Skeletal muscle satellite cell (primary cell): ENCODE data around the gene KDELR1.
"Not testable (repeated sequence)": the region's sequence is repeated elsewhere in the genome, so short reads cannot be mapped to it uniquely, and the experiment has no call there.

ENCODE experiments used
- H3K27me3 ChIP-seq: 2 replicates; pipeline ENCODE4 v1.7.0; 2013; ENCODE audit warnings: low read length; ENCODE audit not compliant: control insufficient read depth, insufficient read depth
- H3K36me3 ChIP-seq: 2 replicates; pipeline ENCODE4 v1.7.0; 2013; ENCODE audit warnings: mild to moderate bottlenecking, control low read depth, low read length; ENCODE audit not compliant: insufficient read depth
- H3K4me1 ChIP-seq: 2 replicates; pipeline ENCODE4 v1.7.0; 2013; ENCODE audit warnings: low read length; ENCODE audit not compliant: control insufficient read depth, insufficient read depth
- H3K4me2 ChIP-seq: 2 replicates; pipeline ENCODE4 v1.7.0; 2013; ENCODE audit warnings: mild to moderate bottlenecking, low read length
- H3K4me3 ChIP-seq: 2 replicates; pipeline ENCODE4 v1.7.0; 2013; ENCODE audit warnings: low read length
- H3K9ac ChIP-seq: 2 replicates; pipeline ENCODE4 v1.7.0; 2013; ENCODE audit warnings: mild to moderate bottlenecking, low read depth, low read length, moderate library complexity
- H3K9me3 ChIP-seq: replicated peaks from 2 replicates; pipeline ENCODE4 v1.7.0; 2013; ENCODE audit warnings: mild to moderate bottlenecking, control low read depth, low read length

KDELR1 gene

DNA sequence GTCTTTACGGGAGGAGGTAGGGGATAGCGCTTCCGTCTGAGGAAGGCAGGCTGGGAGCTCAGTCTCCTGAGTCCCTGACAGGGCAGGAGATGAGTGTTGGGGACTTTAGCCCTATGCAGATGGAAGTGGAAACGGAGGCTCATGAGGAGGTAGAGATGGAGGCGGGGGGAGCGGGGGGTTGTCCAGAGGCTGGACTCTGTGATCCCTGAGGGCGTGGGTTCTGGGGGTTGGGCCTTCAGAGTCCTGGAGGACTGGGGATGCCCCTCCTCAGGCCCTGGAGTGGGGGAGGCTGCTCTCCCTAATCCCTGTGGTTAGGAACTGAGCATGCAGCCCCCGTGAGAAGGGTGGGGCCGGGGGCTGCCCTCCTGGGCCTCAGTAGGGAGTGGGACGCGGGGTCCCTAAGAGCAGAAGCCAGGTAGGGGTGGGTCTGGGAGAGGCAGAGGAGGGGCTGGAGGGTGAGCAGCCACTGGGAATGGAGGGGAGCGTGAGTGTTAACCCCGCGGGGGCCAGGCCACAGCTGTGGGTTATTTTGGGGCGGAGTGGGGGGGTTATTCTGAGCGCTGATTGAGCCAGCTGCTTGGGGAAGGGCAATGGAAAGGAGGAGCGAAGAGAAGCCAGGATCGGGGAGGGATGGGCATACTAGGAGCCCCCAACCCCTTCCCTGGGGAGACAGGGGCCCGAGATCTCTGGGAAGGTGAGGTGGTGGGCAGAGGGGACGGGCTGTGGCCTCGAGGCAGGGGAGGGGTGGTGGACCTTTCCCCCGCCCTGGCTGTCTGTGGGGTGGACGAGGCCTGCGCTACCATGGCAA is 4.9 kb upstream of the KDELR1 start:
- no peak overlapping the region for H3K4me2 ChIP-seq
- H3K36me3 ChIP-seq: no peaks in the 10 kb centered on the region
- H3K4me3 ChIP-seq: no peak overlapping the region
- no peaks in the 10 kb centered on the region for H3K9me3 ChIP-seq
- H3K4me1 ChIP-seq: peaks cover 11% of the 10 kb centered on the region
- no peak overlapping the region for H3K9ac ChIP-seq
- peaks cover 49% of the 10 kb centered on the region for H3K27me3 ChIP-seq

DNA sequence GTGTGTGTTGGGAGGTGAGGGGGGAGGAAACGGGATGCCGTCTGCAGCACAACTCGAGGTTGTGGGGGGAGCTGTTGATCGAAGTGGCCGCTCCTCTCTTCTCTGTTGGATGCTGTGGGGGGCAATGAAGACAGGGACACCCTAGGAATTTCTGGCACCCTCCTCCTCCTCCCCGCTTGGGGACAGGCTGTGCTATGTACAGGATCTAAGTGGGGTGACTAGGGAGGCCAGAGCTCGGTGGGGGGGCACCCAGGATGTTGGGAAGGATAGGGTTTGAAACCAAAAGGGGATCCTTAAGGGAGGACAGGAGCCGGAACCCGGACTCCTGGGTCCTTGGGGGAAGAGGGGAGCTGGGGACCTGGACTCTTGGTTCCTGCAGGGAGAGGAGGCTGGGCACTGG is 4.1 kb upstream of the KDELR1 start:
- no peak overlapping the region for H3K9ac ChIP-seq
- H3K36me3 ChIP-seq: no peaks in the 10 kb centered on the region
- H3K9me3 ChIP-seq: no peaks in the 10 kb centered on the region
- H3K4me2 ChIP-seq: no peak overlapping the region
- H3K4me1 ChIP-seq: peaks cover 11% of the 10 kb centered on the region
- no peak overlapping the region for H3K4me3 ChIP-seq
- H3K27me3 ChIP-seq: peaks cover 49% of the 10 kb centered on the region

DNA sequence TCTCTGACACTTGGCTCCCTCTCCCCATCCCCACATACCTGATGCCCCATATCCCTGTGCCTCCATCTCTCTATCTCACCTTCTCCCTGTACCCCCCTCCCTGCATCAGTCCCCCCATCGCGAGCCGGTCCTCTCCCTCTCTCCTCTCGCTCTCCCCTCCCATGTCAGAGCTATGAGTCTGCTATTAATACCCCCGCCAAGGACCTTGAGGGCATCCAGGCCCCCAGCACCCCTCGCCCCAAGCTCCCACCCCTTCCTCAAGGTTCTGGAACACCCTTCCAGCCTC is 3.8 kb upstream of the KDELR1 start:
- H3K4me3 ChIP-seq: no peak overlapping the region
- H3K4me1 ChIP-seq: peaks cover 11% of the 10 kb centered on the region
- no peaks in the 10 kb centered on the region for H3K9me3 ChIP-seq
- H3K9ac ChIP-seq: no peak overlapping the region
- H3K36me3 ChIP-seq: no peaks in the 10 kb centered on the region
- no peak overlapping the region for H3K4me2 ChIP-seq
- peaks cover 49% of the 10 kb centered on the region for H3K27me3 ChIP-seq

DNA sequence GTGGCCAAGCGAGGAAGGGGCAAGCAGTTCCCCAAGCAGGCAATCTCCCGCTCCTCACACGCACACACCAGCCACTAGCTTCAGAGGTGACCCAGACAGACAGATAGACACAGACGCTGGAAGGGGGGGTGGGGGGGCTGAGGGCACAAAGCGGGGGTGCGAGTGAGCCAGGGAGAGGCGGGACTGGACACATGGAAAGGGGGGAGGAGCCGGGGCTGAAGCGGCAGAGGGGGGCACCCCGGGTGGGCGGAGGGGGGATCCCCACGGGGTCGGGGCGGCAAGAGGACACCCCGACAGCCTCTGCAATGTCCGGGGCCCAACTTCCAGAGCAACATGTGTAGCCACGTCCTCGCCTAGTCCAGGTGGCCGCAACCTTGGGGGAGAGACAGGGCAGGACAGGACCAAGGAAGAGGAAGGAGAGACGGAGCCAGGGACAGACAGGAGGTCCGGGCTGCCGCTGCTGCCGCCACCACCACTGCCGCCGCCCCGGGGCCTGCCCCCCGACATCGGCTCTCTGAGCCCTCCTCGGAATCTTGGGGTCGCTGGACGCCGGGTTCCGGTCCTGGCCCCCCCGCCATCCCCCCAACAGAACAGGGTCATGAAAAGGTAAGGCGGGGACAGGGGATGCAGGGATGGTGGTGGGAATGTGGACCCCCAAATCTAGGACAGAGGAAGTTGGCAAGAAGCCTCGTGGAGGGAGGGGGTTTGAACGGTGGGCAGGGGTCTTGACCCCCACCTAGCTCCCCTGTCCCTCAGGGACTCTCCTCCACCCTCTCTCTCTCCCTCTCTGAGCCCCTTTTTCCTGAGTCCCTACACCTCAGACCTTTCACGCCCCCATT is 3.2 kb upstream of the KDELR1 start:
- peak overlapping the region; percentile 67 for H3K4me2 ChIP-seq
- H3K4me3 ChIP-seq: no peak overlapping the region
- no peak overlapping the region for H3K9ac ChIP-seq
- H3K36me3 ChIP-seq: no peaks in the 10 kb centered on the region
- no peaks in the 10 kb centered on the region for H3K9me3 ChIP-seq
- H3K27me3 ChIP-seq: peaks cover 49% of the 10 kb centered on the region
- H3K4me1 ChIP-seq: peaks cover 12% of the 10 kb centered on the region

DNA sequence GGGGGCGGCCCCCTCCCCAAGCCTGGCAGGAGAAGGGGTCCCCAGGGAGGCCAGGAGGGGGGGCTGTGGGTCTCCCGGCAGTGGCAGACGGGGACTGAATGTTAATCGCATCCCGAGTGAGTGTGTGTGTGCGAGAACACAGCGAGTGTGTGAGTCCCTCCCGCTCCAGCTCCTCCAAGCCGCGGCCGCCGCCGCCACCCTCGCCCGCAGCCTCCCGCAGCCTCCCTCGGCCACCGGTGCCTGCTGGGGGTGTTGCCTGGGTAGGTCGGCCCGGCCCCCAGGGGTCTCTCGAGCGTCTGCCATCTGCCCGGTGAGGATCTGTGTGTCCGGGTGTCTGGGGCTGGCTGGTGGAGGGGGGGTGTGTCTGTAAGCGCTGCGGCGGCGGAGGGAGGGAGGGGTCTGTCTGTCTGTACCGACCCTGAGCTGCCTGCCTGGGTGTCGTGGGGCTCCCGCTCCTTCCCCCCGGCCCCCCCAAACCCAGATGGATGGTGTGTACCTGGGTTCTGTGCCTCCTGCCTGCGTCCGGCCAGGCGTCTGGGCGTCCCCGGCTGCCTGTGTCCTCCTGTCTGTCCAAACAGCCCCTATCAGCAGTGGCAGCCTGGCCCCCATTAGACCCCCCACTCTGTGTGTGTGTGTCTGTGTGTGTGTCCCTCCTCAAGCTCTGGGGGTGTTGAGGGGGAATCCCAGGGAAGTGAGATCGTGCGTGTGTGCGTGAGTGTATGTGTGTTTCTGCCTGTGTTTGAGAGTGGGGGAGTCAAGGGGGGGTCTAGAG is 2.4 kb upstream of the KDELR1 start, which contains the start of gene GRIN2D:
GRIN2D (plus strand) TSS at position 110 of the 772 bp plus-strand sequence. CDS start 4,725 bp downstream, outside the sequence.
- Histone ChIP-seq H3K9ac (no peak within 1 kb of the TSS), H3K27me3 (peaks cover 49% of the 10 kb centered on the region), H3K9me3 (no peaks in the 10 kb centered on the region), H3K4me3 (no peak within 1 kb of the TSS), H3K4me1 (peaks cover 15% of the 10 kb centered on the region), H3K4me2 (peak within 1 kb of the TSS; percentile 67), H3K36me3 (peaks cover 8% of the 10 kb centered on the region)

DNA sequence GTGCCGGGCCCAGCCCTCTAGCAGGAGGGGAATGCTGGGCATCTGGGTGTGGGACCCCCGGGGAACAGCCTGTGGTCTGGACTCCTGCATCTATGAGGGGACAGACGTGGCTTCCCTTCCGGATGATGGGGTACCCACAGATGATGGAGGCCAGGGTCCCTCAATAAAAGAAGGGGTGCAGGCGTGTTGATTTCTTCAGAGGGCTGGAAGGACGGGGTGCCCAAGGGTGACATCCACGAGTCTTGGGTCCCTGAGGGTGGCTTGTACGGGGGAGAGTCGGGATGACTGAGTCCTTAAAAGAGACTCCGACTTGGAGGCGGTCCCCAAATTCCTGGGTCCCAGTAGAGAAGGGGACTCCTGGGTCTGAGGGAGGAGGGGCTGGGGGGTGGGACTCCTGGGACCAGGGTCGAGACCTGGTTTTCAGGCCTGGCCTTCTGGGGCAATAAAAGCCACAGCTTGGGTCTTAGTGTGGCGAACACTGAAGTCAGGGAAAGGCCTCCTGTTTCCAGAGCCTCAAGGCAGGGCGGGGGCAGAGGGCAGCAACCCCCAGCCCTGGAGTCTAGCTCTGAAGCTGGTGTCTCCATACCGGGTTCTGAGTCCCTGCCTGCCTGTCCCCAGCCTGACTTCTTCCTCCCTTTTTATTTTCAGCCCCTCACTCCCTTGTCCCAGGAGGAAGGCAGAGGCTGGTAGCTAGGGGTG is 1.7 kb upstream of the KDELR1 start:
- no peaks in the 10 kb centered on the region for H3K9me3 ChIP-seq
- peaks cover 48% of the 10 kb centered on the region for H3K27me3 ChIP-seq
- H3K9ac ChIP-seq: no peak overlapping the region
- peaks cover 13% of the 10 kb centered on the region for H3K4me1 ChIP-seq
- H3K4me2 ChIP-seq: no peak overlapping the region
- H3K36me3 ChIP-seq: peaks cover 10% of the 10 kb centered on the region
- no peak overlapping the region for H3K4me3 ChIP-seq

DNA sequence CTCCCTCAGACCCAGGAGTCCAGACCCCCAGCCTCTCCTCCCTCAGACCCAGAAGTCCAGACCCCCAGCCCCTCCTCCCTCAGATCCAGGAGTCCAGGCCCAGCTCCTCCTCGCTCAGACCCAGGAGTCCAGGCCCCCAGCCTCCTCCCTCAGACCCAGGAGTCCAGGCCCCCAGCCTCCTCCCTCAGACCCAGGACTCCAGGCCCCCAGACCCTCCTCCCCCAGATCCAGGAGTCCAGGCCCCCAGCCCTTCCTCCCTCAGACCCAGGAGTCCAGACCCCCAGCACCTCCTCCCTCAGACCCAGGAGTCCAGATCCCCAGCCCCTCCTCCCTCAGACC is 624 bp upstream of the KDELR1 start:
- peaks cover 38% of the 10 kb centered on the region for H3K27me3 ChIP-seq
- not testable (repeated sequence) for H3K4me3 ChIP-seq, H3K4me2 ChIP-seq, H3K9me3 ChIP-seq, H3K9ac ChIP-seq
- peaks cover 13% of the 10 kb centered on the region for H3K4me1 ChIP-seq
- H3K36me3 ChIP-seq: peaks cover 20% of the 10 kb centered on the region

DNA sequence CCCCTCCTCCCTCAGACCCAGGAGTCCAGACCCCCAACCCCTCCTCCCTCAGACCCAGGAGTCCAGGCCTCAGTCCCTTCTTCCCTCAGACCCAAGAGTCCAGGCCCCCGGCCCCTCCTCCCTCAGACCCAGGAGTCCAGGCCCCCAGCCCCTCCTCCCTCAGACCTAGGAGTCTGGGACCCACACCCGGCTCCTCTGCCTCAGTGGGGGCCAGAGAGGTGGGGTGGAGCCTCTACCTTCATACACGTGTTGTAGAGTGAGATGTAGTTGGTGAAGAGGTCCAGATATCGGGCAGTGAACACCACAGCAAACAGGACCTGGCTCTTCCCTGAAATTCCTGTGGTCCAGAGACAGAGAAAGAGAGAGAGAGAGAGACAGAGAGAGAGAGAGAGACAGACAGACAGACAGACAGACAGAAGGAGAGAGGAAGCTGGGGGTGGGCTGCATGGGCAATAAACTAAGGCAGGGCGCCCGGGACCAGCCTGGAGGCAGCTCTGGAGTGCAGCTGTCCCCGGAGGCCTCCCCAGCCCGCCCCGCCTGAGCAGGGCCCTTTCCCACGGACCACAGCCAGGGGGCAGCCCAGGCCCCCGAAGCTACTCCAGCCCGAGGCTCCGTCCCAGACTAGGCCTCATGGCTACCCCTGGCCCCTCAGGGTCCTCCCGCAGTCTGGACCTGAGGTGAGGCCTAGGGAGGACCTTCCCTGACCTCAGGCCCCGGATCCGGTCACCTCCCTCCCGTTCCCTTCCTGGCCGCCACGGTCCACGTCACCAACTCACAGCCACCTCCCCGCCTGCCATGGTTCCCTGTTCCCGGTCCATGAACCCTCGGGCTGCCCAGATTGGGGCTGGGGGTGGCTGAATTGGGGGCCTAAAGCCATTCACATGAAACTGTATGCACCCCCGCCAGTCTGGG is 907 bp downstream of the KDELR1 start:
- no peaks in the 10 kb centered on the region for H3K9me3 ChIP-seq
- peaks cover 13% of the 10 kb centered on the region for H3K4me1 ChIP-seq
- peak overlapping the region; percentile 99 for H3K9ac ChIP-seq
- peaks cover 22% of the 10 kb centered on the region for H3K27me3 ChIP-seq
- H3K4me2 ChIP-seq: peak overlapping the region; percentile 89
- H3K4me3 ChIP-seq: peak overlapping the region; percentile 94
- peaks cover 30% of the 10 kb centered on the region for H3K36me3 ChIP-seq

DNA sequence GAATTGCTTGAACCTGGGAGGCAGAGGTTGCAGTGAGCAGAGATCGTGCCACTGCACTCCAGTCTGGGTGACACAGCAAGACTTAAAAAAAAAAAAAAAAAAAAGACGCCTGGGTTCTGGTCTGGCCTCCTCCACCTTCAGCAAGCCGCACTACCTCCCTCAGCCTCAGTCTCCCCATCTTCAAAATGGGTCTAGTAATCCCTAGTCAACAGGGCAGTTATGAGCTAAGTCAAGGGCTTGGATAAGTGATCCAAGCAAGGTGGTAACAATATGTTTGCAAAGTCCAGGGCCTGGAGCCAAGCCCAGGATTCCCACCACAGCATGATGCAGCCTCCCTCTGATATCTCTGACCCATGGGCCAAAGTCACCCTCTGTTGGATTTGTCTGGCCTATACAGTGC is 4.4 kb downstream of the KDELR1 start:
- H3K36me3 ChIP-seq: peaks cover 52% of the 10 kb centered on the region
- H3K4me2 ChIP-seq: no peak overlapping the region
- no peaks in the 10 kb centered on the region for H3K9me3 ChIP-seq
- H3K4me3 ChIP-seq: no peak overlapping the region
- no peaks in the 10 kb centered on the region for H3K27me3 ChIP-seq
- peaks cover 4% of the 10 kb centered on the region for H3K4me1 ChIP-seq
- no peak overlapping the region for H3K9ac ChIP-seq

DNA sequence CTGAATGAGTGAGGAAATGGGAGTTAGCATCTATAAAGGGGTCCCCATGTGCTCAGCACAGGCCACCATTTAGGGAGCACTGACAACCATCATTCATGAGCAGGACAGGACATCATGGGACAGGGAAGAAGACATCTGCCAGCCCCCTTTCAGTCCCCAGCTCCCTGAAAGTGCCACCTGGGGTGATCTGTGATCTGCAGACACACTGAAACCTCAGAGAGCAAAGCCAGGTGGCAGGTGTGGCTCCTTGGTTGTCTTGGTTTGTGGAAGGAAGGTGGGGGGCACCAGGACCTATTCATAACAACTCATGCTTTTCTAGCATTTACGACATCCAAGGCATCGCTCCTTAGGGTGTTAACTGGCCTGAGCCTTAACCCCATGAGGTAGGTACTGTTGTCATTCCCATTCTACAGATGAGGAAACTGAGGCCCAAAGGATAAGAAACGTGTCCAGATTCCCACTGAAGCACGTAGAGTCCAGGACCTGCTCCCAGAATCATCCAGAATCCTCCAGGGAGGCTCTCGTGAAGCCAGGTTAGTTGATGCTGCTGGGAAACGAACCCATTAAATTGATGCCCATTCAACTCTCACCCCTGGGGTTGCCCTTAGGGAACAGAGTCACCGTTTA is 5.8 kb downstream of the KDELR1 start:
- H3K4me1 ChIP-seq: peaks cover 4% of the 10 kb centered on the region
- H3K4me3 ChIP-seq: no peak overlapping the region
- H3K36me3 ChIP-seq: peaks cover 61% of the 10 kb centered on the region
- H3K27me3 ChIP-seq: no peaks in the 10 kb centered on the region
- no peak overlapping the region for H3K9ac ChIP-seq
- H3K9me3 ChIP-seq: no peaks in the 10 kb centered on the region
- no peak overlapping the region for H3K4me2 ChIP-seq
